GM21367 (cell line): ENCODE results near the gene UTP14A.
A peak's percentile ranks its signal among the peaks of the same experiment; 100 is the strongest.
"Not testable (repeated sequence)": the region's sequence is repeated elsewhere in the genome, so short reads cannot be mapped to it uniquely, and the experiment has no call there.

Experiments
- ATAC-seq: cut with Tn5 transposase; IDR thresholded peaks from one replicate; pipeline ENCODE4 v1.9.1; 2021; ENCODE audit not compliant: unreplicated experiment

Gene UTP14A, protein sequence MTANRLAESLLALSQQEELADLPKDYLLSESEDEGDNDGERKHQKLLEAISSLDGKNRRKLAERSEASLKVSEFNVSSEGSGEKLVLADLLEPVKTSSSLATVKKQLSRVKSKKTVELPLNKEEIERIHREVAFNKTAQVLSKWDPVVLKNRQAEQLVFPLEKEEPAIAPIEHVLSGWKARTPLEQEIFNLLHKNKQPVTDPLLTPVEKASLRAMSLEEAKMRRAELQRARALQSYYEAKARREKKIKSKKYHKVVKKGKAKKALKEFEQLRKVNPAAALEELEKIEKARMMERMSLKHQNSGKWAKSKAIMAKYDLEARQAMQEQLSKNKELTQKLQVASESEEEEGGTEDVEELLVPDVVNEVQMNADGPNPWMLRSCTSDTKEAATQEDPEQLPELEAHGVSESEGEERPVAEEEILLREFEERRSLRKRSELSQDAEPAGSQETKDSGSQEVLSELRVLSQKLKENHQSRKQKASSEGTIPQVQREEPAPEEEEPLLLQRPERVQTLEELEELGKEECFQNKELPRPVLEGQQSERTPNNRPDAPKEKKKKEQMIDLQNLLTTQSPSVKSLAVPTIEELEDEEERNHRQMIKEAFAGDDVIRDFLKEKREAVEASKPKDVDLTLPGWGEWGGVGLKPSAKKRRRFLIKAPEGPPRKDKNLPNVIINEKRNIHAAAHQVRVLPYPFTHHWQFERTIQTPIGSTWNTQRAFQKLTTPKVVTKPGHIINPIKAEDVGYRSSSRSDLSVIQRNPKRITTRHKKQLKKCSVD

DNA sequence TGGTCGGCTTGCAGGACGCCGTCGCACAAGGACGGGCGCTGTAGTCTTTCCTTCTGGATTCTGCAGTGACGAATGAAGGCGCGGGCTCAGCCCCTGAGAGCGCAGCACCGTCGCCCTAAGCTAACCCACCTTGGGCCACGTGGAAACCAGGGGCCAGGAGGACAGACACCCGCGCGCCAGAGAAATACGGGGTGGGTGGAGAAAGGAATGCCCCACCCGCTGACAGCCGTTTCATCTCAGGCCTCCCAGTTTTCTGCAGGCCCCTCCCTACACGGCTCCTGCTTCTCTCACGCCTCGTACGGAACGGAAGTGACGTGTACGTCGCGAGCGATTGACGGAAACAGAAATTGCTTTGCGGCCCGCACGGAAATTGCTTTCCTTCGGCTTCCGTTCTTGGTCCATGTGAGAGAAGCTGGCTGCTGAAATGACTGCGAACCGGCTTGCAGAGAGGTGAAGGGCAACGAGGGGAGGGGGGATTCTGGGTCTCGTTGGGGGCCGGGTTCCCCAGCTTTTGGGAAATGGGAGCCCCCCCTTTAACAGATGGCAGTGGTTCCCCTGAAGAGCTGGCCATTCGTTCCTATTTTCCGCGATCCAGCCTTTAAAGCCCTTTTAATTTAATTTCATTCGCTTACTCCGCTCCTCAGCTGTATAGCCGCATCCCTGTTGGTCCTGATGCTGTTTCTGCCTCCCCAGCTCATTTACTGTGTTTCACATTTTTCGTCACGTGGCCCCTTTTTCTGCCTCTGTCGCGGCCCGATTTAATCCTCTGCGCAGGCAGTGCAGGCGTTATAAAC lies at the start of gene UTP14A:
UTP14A (plus strand) TSS at position 378 of the 794 bp plus-strand sequence; CDS start at position 425, 47 bp downstream.
- peak; percentile 84 for ATAC-seq

DNA sequence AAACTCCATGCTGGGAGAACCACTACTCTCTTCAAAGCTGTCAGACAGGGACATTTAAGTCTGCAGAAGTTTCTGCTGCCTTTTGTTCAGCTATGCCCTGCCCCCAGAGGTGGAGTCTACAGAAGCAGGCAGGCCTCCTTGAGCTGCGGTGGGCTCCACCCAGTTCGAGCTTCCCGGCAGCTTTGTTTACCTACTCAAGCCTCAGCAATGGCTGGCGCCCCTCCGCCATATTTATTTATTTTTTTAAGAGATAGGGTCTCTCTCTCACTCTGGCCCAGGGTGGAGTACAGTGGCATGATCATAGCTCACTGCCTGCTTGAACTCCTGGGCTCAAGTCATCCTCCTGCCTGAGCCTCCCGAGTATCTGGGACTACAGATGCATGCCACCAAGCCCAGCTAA lies 46.8 kb upstream of the UTP14A start:
- ATAC-seq: not testable (repeated sequence)

DNA sequence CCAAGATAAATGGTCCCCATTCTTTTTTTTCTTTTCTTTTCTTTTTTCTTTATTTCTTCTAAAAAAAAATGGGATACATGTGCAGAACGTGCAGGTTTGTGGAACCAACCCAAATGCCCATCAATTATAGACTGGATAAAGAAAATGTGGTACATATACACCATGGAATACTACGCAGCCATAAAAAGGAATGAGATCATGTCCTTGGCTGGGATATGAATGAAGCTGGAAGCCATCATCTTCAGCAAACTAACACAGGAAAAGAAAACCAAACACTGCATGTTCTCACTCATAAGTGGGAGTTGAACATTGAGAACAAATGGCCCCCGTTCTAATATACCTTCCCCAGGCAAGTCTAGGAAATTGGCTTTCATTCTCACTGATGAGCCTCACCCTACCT lies 39.6 kb upstream of the UTP14A start:
- ATAC-seq: not testable (repeated sequence)

DNA sequence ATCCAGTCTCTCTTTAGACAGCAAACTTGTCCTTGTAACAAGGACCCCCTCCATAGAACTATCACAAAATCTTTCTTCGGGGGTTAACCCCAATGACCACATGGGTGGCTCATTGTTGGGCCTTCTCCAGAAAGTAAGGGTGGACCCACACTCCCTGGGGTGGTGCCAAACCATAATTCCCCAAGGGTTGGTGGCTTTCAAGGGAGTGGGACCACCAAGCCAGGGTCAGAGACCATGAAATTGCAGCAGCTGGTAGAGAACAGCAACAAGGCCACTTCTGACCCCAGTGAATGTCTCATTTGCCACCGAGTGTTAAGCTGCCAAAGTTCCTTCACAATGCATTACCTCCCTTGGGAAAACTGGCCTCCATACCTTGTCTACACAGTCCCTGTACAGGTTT lies 33.4 kb upstream of the UTP14A start:
- ATAC-seq: no peak

DNA sequence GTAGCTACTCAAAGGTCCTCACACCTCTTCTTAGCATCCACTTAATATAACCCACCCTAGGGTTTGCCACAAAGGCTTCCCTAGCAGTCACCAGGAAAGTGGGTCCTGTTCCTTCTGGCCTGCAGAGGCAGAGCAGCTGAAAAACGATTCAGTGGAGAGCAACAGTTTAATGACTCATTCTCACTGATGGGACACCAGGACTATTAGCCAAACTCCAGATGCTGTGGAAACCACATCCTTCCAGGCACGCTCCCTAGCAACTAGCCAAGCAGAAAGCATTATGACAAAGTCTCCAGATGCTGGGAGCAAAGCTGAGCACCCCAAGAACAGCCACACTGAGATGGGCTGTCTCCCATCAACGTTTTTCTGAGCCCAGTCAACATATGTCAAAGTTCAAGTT lies 30.3 kb upstream of the UTP14A start:
- no peak for ATAC-seq

DNA sequence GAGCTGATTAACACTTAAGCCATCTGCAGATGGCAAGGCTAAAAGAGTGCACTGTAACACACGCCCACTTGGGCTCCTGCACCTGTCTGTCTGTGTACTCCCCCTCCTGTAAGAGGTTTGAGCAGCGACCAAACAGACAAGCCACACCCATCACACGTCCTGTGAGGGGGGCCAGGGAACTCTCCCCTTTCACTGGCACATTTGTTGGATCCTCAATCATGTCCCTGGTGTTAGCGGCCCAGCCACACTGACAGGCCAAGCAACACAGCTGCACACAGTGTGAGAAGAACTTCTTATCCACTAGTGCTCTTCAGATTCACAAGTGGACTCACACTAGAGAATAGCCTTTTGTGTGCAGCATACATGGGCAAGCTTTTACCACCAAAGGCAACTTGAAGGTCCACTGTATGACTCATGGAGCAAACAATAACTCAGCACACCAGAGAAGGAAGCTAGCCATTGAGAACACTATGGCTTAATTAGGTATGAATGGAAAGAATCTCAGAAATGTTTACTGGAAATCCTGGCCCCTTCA lies 29.1 kb upstream of the UTP14A start:
- no peak for ATAC-seq

DNA sequence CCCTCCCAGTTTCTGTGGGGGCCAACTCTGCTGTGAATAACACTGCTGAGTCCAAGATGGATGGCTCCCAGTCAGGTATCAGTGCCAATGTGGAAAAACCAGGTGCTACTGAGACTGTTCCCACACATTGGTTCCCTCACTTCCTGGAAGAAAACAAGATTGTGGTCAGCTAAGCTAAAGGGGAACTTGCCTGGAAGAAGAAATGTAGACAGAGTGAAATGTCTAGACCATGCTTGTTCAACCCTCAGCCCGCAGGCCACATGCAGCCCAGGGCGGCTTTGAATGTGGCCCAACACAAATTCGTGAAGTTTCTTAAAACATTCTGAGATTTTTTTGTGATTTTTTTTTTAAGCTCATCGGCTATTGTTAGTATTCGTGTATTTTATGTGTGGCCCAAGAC lies 28.6 kb upstream of the UTP14A start:
- ATAC-seq: no peak

DNA sequence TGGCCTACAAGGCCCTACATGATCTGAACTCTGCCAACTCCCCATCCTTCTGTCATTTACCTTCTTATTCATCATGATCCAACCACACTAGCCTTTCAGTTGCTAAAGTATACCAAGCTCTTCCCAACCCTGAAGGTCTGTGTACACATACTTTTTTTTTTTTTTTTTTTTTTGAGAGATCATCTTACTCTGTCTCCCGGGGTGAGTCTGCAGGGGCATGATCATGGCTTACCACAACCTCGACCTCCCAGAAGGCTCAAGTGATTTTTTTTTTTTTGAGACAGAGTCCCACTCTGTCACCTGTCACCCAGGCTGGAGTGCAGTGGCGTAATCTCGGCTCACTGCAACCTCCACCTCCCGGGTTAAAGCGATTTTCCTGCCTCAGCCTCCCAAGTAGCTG lies 5.9 kb upstream of the UTP14A start:
- ATAC-seq: no peak

DNA sequence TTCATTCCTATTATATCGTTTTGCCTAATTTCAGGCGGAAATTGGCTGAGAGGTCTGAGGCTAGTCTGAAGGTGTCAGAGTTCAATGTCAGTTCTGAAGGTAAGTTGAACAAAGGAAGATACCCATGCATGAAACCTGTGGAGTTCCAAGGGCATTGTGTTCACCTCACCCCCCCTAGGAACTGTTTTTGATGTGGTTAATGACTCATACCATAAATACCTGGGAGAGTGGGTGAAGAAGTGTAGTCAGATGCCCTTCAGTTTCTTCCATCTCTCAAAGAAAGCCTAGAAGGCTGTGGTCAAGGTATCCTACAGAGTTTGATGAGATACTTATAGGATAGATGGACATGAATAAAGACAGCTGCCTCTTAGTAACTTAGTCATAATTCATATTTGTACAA lies 2.7 kb downstream of the UTP14A start:
- ATAC-seq: no peak

DNA sequence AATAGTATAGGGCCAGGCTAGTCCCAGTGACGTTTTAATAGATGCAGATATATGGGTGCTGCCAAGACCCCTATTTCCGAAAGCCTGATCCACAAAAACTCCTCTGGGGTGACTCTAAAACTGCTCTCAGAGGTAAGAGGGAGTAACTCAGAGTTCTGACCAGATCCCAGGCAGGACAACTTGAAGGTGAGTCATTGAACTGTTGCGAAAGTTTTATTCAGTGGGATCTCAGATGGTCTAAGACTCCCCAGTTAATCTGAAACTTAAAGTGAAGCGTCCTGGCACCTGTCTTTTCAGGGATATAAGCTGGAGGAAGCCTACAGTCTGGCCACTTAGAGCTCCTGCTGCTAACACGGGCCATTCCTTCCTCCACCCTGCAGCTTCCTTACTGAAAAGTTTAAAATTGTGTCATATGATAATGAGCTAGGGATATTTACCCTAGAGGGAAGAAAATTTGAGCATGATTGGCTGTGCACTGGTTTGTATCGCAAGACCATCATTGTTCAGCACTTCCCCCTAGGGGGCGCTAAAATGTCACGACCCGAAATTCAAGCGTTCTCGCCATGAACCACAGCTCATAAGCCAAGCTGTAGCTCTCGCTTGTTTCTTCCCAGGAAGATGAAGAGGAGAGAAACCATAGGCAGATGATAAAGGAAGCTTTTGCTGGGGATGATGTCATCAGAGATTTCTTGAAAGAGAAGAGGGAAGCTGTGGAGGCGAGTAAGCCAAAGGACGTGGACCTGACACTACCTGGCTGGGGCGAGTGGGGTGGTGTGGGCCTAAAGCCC lies 19.5 kb downstream of the UTP14A start:
- no peak for ATAC-seq

DNA sequence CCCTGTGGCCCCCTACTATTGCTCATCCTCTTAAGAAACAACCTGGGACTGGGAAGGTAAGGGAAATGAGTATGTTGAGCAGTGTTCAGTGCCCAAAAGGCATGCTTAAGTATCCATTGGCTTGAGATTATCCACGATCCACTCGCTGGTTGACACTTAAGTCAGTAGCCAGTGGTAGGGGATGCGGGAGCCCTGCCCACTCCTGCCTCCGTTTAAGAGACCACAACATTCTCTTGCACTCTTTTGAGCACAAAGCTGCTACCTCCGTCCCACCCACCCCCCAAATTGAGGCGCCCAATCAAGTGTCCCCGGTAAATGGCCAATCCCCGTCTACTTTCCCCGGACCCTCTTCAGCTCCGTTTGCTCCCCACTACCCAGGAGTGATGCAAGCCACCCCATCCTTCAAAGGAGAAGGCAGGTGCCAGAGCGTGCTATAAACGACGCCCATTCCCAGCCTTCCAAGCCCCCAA lies 25.0 kb downstream of the UTP14A start:
- ATAC-seq: no peak

DNA sequence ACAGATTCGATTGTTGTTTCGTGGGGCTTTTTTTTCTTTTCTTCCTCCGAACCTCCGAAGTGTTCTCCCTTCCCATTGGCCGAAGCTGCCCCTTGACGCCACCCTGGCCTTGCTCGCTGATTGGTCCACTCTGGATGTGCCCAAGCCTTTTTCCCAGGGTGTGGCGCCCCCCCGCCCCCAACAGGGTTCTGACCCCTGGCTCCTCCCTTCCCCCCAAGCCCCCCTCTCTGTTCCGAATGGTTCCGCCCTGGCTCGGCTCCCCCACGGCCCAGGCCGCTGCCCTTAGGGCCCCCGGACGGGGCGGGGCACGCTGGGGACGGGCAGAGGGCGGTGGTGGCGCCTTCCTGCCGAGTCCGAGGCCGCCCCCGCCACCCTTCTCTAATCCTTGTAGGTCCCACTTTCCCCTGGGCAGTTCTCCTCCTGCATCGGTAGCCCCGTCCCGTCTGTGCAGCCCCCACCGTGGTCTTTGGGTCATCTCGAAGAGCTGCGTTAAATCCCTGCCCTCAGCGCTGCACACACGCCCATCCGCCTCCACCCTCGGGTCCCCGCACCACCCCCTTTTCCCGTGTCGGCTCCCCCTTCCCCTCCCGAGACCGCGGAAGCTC lies 25.5 kb downstream of the UTP14A start:
- peak; percentile 72 for ATAC-seq

DNA sequence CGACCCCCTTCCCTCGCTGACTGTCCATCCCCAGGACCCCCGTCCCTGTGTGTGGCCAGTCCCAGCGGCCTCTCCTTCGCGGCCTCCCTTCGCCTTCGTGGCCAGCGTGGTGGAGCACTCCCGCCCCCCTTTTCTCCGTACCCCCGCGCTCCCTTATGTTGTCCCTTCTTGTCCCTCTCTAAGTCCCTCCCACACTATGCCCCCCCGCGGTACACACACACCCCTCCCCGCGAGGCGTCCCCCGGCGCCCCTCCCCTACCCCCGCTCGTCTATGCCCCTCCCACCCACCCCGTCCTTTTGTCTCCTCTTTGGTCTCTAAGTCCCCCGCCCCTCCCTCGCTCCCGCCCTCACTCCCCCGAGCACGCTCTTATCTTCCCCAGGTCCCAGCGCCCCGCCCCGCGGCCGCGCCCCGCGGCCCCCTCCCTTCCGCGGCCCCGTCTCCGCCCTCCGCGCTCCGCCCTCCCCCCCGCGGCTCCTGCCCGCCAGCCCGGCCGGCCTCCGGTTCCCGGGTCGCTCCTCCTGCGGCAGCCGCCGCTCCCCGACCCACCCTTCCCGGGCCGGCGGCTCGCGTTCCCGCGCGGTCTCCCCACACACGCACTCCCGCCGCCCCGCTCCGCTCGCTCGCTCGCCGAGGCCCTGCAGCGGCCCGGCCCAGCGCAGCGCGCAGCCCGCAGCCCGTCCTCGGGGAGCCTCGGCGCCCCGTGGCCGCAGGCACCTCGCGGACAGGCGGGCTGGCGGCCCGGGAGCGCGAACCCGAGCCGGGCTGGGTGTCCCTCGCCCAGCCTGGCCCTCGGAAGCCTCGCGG lies 26.3 kb downstream of the UTP14A start:
- peak; percentile 52 for ATAC-seq

DNA sequence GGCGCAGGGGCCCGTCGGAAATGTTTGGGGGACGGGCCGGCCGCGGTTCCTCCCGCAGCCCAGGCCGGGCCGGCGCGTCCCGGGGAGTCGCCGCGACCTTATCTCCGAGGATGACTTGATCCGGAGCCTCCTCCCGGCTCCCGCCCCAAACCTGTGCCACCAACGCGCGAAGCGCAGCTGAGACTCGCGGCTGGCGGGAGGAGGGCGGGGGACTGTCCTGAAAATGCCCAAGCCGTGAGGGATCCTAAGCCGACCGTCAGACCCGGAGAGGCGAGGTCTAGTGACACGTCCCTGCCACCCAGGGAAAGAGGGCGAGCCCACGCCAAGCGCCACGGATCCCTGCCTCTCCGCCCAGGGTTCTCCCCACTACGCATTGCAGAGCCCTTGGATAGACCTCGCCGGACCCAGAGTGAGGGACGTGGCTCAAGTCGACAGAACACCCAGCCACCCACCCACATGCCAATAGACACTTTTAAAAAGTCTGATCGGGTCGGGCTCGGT lies 26.9 kb downstream of the UTP14A start:
- peak; percentile 3 for ATAC-seq

DNA sequence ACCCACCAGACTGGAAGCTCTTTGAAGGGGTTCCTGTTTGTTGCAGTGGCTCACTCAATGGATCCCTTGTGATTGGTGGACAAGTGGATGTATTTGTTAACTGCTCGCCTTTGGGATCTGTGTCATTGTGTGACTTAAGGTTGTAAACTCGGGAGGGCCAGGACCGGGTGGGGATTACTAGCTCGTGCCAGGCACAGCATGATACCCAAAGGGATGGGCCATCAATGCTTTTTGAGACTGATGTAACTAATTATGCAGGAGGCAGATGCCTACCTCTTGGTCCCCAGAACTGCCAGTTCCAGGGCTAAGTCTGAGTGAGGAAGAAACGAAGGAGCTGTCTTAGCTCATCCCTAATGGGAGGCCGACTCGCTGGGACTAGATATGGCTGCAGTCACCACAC lies 27.7 kb downstream of the UTP14A start:
- ATAC-seq: no peak

DNA sequence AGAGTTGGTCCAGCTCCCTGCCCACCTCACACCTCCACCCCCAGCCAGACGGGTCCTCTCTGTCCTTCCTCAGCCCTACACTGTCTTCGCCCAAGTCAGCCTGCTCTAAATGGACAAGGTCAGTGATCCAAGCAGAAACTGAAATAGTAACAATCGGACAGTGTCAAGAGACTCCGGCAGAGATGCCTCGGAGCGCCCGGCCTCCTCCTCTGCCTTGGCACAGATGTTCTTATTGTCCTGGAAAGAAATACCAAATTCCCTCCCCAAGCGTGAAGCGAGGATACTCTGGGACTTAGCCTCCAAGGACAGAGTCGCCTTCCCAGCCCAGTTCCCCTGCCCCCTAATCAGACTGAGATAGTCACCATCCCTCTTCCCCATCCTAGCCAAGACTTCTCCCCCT lies 28.5 kb downstream of the UTP14A start:
- no peak for ATAC-seq

DNA sequence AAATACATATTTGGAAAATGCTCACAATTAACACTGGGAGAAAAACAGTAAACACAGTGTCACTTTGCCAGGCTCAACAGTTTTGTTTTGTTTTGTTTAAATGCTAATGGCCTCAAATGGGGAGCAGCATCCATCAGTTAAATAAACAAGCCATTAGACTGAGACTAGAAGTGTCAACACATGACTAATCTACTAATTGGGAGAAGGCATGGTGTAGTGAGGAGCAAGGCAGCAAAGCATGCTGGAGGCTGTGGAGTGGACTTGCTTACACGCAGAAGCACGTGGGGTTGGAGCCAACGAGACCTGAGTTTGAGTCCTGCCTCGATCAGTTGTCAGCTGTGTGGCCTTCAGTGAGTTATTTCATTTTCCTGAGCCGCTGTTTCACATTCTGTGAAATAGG lies 29.0 kb downstream of the UTP14A start:
- ATAC-seq: no peak

DNA sequence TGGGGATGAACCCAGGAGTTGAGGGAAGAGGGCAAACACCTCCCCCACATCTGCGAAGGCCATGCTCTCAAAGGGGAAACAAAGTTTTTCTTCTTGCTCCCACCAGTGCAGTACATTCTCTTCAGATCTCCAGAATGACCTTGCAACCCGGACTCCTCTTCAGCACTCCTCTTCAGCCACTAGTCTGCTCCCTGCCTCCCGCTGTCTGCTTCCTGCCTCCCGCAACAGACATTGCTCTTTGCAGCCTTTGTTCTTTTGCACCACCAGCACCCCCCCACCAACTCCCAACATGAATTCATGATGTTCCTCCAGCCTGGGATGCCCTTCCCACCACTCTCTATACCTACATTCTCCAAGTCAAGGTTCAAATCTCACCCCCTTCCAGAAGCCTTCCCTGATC lies 32.1 kb downstream of the UTP14A start:
- no peak for ATAC-seq

DNA sequence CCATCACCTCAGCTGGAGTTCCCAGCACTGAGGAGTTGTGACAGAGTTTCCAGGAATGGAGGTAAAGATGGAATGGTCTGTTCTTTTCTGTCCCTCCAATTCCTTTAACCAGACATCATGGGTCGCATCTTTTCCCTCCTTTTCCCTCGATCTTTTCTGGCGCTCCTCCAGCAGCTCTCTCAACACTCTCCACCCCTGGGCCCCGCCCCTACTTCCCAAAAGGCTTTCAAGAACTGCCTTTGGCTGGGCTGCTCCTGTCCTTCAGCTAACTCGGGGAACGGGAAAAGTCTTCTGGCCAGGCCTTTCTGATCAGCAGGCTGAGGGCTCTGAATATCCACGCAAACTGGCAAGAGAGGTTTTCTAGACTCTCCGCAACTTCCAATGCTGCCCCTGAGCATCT lies 34.0 kb downstream of the UTP14A start:
- ATAC-seq: no peak
